ENCODE results near the gene CSNK1G2.
"Not testable (repeated sequence)": the region's sequence is repeated elsewhere in the genome, so short reads cannot be mapped to it uniquely, and the experiment has no call there.

Gene CSNK1G2

GRCh38 chr19:1969176-1970002 is 28.4 kb downstream of the CSNK1G2 start:
- no peak for DNase-seq

- DNase-seq: no peak
Measured at GRCh38 chr19:1970003-1970805, 29.2 kb downstream of the CSNK1G2 start.

- no peak for DNase-seq
Measured at GRCh38 chr19:1970806-1971502, 30.0 kb downstream of the CSNK1G2 start.

GRCh38 chr19:1974381-1975161 is 33.6 kb downstream of the CSNK1G2 start:
- DNase-seq: no peak

- no peak for DNase-seq
Measured at GRCh38 chr19:1975162-1975480, 34.1 kb downstream of the CSNK1G2 start.

- DNase-seq: no peak
Measured at GRCh38 chr19:1977120-1977519, 36.1 kb downstream of the CSNK1G2 start.

- no peak for DNase-seq
Measured at GRCh38 chr19:1978346-1978894, 37.4 kb downstream of the CSNK1G2 start.

GRCh38 chr19:1979017-1979416 is 38.0 kb downstream of the CSNK1G2 start:
- no peak for DNase-seq

GRCh38 chr19:1979642-1980041 is 38.7 kb downstream of the CSNK1G2 start:
- DNase-seq: no peak

- no peak for DNase-seq
Measured at GRCh38 chr19:1980091-1980808, 39.3 kb downstream of the CSNK1G2 start.

- no peak for DNase-seq
Measured at GRCh38 chr19:1980809-1981181, 39.8 kb downstream of the CSNK1G2 start.

- DNase-seq: no peak
Measured at GRCh38 chr19:1981253-1981652, 40.3 kb downstream of the CSNK1G2 start.

- no peak for DNase-seq
Measured at GRCh38 chr19:1984357-1984756, 43.4 kb downstream of the CSNK1G2 start.

- no peak for DNase-seq
Measured at GRCh38 chr19:1985588-1986356, 44.8 kb downstream of the CSNK1G2 start.

GRCh38 chr19:1986357-1987162 is 45.6 kb downstream of the CSNK1G2 start:
- DNase-seq: no peak

- no peak for DNase-seq
Measured at GRCh38 chr19:1987197-1988187, 46.5 kb downstream of the CSNK1G2 start.

GRCh38 chr19:1988464-1988863 is 47.5 kb downstream of the CSNK1G2 start:
- DNase-seq: not testable (repeated sequence)

GRCh38 chr19:1989513-1990229 is 48.7 kb downstream of the CSNK1G2 start:
- DNase-seq: no peak

Measured in activated gamma-delta T cell (primary cell).